PFSK-1 (cell line): ENCODE data around the gene SMARCD3.

Experiments used
- POLR2AphosphoS5 ChIP-seq: IDR thresholded peaks from 2 replicates; pipeline ENCODE4 v1.6.1; 2012; ENCODE audit warnings: low read depth, mild to moderate bottlenecking, control low read depth, low read length, moderate library complexity
- SIN3A ChIP-seq: IDR thresholded peaks from 2 replicates; pipeline ENCODE4 v1.6.1; 2012; ENCODE audit warnings: mild to moderate bottlenecking, low read length, moderate library complexity, borderline replicate concordance; ENCODE audit not compliant: insufficient read depth

DNA sequence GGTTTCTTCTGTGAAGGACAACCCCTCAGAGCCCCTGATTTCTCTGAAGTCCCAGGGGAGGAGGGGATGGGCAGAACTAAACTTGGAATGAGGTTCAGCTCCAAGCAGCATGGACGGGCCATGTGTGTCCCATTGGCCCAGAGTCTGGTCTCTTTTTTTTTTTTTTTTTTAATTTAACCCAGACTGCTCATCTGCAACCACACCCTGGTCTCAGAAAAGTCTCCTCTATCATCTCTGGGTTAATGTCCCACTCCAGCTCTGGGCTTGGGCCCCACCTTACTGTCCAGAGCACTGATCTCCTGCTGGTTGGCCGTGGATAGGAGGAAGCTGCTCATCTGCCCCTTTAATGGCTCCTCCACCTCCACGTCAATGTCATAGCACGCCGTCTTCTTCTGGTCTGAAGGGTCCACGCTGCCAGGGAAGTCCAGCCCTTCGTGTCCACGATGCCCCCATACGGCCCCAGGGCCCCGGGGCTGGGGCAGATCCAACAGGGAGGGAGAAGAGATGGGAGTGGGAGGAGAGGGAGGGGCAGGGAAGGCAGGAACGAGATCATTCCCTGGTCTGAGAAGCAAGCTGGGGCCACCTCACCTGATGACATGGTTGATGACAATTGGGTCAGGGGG lies 8.5 kb downstream of the SMARCD3 start:
- TF ChIP-seq POLR2AphosphoS5, result no peak
- TF ChIP-seq SIN3A, result no peak
